GM18861 (cell line): ENCODE data around the gene MYBPC1.

Source experiments
- ATAC-seq: cut with Tn5 transposase; IDR thresholded peaks from one replicate; pipeline ENCODE4 v1.9.1; 2021; ENCODE audit not compliant: unreplicated experiment

MYBPC1 gene

GRCh38 chr12:101694297-101694848 is 99.6 kb downstream of the MYBPC1 start:
- ATAC-seq: no peak

GRCh38 chr12:101694986-101695385 is 100.2 kb downstream of the MYBPC1 start:
- ATAC-seq: no peak

GRCh38 chr12:101695706-101696105 is 100.9 kb downstream of the MYBPC1 start:
- ATAC-seq: no peak

DNA sequence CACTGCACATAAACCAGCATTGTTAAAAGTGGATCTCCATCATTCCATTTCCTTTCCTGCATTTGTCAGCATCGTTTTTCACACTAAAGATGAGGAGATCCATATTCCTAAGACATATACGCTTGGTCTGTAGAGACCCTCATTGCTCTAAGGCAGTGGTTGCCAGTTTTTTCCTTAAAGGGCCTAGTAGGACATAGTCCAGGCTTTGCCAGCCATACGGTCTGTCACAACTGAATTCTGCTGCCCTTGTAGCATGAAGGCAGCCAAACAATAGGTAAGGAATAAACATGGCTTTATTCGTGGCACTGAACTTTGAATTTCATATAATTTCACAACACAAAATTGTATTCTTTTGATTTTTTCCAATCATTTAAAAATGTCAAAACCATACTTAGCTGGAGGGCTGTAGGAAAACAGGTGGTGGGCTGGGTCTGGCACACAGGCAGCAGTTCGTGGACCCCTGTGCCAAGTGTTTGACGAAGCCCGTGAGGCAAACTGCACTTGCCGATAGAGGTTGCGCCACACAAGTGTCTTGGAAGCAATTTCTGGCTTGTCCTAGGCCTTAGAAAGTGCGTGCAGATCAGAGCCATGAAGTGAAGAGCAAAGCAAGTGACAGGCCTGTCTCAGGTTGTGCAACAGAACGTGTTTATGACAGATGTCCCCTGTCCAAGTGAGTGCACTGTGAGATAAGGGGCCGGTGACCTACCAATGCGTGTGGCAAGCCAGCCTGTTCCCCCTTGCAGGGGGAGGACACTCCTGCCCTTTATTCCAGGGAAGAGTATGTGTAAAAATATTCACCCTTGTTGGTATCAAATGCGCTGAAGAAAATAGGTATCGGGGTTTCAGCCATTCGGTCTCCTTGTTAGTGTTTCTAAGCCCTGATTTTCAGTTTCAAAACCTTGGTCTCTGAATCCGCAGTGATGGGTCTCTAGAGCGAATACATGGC is 101.8 kb downstream of the MYBPC1 start:
- no peak for ATAC-seq

DNA sequence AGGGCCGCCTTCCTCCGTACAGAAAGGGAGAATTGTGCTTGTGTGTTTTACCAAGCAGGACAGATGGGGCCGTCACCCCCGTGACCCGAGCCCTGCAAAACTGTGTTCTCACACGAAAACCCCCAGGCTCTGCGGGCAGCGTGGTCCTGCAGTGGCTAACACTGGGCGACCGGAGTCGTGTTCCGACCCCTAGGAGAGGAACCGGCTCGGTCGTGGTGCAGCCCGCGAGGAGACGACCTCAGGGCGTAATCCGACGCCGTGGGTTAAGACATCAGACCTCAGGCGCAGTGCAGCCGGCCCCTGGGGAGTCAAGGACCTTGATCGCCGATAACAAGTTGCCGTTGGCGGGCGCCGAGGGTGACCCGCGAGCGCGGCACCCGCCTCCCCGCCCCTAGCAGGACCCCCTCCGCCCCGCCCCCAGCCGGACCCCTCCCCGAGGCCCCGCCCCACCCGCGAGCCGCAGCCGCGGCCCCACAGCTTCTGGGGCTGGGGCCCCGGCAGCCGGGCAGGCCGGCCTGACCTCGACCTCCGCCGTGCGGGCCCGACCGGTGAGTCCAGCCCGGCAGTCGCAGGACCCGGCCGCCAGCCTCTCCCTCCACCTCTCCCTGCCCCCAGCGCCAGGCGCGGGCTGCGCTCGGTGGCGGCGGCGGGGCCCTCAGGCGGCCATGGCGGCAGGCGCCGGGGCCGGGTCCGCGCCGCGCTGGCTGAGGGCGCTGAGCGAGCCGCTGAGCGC is 102.6 kb downstream of the MYBPC1 start, which contains the start of gene CHPT1:
Gene CHPT1 (plus strand): TSS at position 444 of the 733 bp plus-strand sequence. CDS start 222 bp downstream, at position 666.
- peak; percentile 56 for ATAC-seq

DNA sequence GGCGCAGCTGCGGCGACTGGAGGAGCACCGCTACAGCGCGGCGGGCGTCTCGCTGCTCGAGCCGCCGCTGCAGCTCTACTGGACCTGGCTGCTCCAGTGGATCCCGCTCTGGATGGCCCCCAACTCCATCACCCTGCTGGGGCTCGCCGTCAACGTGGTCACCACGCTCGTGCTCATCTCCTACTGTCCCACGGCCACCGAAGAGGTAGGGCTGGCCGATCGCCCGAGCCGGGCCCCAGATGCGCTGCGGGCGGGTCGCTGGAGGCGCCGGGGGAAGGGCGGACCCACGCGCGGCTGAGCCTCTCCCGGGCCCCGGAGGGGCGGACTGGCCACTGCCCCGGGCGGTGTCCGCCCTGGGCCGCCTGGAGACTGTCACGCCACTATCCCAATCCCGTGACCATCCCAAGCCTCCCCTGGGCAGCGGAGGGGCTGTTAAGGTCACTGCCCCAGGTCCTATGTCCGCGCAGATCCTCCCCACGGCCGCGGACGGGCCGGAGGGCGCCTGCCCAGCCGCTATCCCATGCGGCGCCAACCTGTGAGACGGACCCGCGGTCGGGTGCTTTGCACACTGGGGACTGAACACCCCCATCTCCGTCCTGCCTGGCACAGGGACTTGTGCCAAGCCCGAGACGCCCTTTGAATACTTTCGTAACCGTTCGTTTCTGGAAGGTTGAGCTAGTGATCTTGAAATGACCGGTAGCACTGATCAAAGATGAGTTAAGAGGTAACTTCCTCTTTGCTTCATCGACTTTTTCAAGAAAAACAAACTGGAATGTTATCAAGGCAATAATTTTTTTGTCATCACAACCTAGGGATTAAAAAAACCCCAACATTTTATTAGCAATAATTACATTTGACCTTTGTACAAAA is 103.4 kb downstream of the MYBPC1 start:
- ATAC-seq: peak; percentile 15

GRCh38 chr12:101698800-101699347 is 104.1 kb downstream of the MYBPC1 start:
- no peak for ATAC-seq

DNA sequence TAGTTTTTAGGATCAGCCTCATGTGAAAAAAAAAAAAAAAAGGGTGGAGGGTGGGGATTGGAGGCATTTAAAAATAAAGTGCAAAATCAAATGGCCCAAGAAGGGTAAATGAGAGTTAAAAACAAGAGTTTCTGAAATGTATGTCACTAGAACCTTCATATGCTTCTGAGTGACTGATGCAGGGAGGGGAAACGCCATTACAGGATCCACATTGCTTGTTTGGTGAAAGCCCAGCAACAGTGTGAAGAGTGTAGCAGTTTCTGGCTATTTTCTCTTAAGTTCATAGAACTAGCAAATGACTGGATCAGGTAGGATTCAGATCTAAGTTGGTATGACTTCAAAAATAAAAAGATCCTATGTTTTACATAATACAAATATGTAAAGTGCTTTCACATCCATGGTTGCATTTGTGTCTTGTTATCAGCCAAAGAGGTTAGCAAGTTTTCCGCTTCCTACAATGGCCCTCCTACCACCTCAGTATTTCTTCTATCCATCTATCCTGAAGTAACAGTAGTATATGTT is 105.6 kb downstream of the MYBPC1 start:
- ATAC-seq: no peak

GRCh38 chr12:101703487-101703886 is 108.7 kb downstream of the MYBPC1 start:
- no peak for ATAC-seq

DNA sequence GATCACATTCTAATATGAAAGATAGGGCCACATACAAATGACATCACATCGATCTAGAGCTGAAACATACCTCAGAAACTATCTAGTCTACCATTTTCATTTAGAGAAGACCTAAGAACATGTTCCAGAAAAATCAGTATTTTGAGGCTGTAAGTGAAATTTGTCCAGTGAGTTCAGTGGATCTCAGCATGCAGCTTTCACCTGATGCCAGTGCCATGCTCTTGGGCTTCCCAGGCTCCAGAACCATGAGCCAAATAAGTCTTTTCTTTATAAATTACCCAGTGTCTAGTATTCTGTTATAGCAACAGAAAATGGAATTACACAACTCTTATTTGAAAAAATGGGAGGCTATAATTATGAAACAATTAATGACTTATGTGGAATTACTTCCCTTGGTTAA is 111.6 kb downstream of the MYBPC1 start:
- no peak for ATAC-seq

GRCh38 chr12:101707131-101707782 is 112.5 kb downstream of the MYBPC1 start:
- ATAC-seq: no peak

DNA sequence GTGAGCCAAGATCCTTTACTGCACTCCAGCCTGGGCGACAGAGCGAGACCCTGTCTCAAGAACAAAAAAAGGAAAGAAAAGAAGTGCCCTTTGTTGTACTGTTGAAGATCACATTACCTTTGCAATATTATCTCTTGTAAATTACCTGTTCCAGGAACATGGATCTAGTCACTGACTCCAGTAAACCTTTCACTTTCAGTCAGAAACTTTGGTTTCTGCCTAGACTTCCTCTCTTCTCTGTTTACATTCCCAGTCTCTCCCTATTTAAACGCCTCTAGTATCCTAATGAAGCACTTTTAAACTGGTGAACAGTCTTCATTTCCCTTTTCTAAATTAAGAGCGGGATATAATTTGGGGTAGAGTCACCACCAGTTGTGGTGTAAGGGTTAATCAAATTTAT is 115.5 kb downstream of the MYBPC1 start:
- ATAC-seq: no peak

GRCh38 chr12:101713059-101713682 is 118.4 kb downstream of the MYBPC1 start:
- ATAC-seq: no peak

DNA sequence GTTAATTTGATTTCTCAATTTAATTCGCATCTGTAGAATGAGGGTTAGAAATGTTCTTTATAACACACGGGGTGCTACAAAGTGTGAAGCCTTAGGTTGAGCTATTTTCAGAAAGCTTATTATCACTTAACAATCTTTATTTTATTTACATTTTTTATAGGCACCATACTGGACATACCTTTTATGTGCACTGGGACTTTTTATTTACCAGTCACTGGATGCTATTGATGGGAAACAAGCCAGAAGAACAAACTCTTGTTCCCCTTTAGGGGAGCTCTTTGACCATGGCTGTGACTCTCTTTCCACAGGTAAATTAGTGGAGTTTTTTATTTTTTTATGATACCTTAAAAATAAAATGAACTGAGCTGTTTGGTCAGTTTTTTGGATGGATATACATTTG is 119.2 kb downstream of the MYBPC1 start:
- no peak for ATAC-seq

DNA sequence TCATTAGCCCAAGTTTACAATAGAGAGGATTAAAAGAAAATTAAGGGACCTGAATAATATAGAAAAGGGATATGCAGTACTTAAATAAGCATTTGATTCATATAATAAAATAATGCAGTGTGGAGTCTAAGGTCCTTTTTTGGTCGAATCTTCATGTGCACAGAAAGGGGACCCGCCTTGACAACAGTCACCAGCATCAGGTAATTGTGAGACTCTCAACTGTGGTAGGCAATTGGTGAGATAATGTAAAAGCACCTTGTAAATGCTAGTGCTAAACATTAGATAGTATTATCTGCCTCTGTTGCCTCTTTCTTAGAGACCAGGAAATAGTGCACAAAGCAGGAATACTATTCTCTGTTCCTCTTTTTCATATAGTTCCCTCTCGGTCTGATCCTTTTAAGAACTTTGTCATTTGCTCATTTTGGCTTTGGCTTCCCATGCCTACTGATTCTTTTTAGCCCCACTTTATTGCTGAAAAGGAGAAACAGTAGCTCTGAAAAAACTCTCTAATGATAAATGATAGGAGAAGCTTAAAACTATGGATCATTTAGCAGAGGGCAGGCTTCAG is 120.2 kb downstream of the MYBPC1 start:
- ATAC-seq: no peak

DNA sequence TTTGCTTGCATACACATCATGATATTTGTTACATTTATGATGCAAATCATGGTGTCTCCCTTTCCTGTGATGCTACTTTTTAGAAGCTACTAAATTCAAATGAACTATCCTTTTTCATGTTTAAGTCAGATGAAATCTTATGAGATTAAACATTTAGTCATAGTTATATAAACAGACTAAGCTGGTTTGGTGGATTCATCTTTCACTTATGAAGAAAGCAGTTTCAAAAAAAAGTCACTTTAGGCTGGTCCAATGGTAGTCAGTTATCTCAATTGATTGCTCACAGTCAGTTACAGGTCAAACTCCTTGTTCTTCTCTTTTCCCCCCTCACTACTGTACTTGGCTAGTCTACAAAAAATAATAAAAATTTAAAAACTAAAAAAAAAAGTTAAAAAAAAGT is 124.8 kb downstream of the MYBPC1 start:
- no peak for ATAC-seq

DNA sequence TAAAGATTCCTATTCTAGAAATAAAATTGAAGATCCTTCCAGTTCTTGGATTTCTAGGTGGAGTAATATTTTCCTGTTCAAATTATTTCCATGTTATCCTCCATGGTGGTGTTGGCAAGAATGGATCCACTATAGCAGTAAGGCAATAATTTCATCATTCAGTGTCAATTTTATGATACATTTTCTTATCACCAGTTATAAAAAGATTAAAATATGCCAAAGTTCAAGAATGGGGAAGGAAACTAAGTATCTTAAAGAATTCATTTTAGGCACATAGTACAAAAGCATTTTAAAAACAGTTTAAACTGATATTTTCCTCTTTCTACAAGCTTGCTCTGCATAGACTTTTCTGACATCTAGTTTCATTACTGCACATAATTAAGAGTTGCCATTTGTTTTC is 125.3 kb downstream of the MYBPC1 start:
- ATAC-seq: no peak

DNA sequence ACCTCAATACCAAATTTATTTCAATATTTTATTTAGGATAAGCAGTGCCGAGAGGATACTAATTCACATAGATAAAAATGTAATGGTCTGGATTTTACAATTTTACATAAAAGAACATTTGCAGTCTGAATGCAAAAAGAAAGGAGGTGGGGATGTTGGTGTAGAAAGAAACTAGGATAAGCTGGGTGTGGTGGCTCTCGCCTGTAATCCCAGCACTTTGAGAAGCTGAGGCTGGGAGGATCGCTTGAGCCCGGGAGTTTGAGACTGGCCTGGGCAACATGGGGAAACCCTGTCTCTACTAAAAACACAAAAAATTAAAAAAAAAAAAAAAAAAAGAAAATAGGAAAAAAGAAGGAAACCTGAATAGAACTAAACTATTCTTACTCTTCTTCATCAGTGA is 127.6 kb downstream of the MYBPC1 start:
- no peak for ATAC-seq

DNA sequence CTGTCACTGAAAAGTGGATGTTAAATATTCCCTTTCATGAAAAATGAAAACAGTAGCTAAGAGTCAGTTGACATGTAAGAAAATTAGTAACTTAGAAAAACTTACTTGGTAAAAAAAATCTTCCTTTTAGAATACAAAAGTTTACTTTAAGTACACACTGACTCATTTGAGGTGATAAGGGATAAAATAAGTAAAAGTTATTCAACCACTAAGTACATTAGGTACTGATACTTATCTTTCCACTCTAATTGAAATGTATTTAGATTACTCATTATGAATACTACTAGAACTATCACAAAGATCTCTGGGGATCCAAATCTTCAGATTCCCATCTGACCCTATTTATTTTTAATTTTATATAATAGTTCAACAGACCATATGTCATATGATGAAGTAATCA is 132.3 kb downstream of the MYBPC1 start:
- no peak for ATAC-seq
